B cell (primary cell): ENCODE measurements around the gene ARHGAP31. TPM values are rescaled to one million over a fixed set of nuclear protein-coding genes. Genes with fewer than 3 reads are reported as not detected.

Experiments used
- ATAC-seq: fragments of 200-7000 bp; cut with Tn5 transposase; one replicate; pipeline ENCODE4 v1.10.0; 2021; ENCODE audit warnings: low read depth, mild to moderate bottlenecking, moderate number of reproducible peaks, moderate library complexity
- CTCF ChIA-PET: fragments of 350-600 bp; sonication (Branson Sonifier 250); formaldehyde crosslinking; loops from one replicate; lab custom pipeline; 2021; ENCODE audit warnings: antibody characterized with exemption, inconsistent platforms; lab: Charles Lee
- POLR2A ChIA-PET: fragments of 350-600 bp; sonication (Branson Sonifier 250); formaldehyde crosslinking; loops from one replicate; lab custom pipeline; 2021; ENCODE audit warnings: antibody characterized with exemption; lab: Charles Lee
- DNase-seq: peaks from one replicate; pipeline ENCODE4 v3.0.0; 2013
- H2AFZ ChIP-seq: 2 replicates; pipeline ENCODE4 v1.6.1; 2012; ENCODE audit warnings: mild to moderate bottlenecking, low read depth, low read length; ENCODE audit not compliant: insufficient read depth, poor library complexity, severe bottlenecking
- H3K27ac ChIP-seq, 2 donors: 1 replicate in 1 of 2; 2 replicates in 1 of 2; pipeline ENCODE4 v1.5.1; 2012 to 2013; ENCODE audit warnings: low read length in 2 of 2, mild to moderate bottlenecking in 2 of 2, moderate library complexity in 1 of 2
- H3K27me3 ChIP-seq, 4 experiments: fragments of 200-600 bp in 1 of 4; sonication (generic) in 1 of 4; replicated peaks in 1 of 4; 1 replicate in 2 of 4; 2 replicates in 2 of 4; pipeline versions ENCODE4 v1.6.1 to v1.7.0; 2013 to 2016; ENCODE audit warnings: low read length in 3 of 4, mild to moderate bottlenecking in 2 of 4, mixed read lengths in 1 of 4, moderate library complexity in 1 of 4; ENCODE audit not compliant: insufficient read depth in 4 of 4, control insufficient read depth in 3 of 4; ENCODE audit errors: control extremely low read depth in 1 of 4
- H3K36me3 ChIP-seq, 2 experiments: replicated peaks in 1 of 2; 1 replicate in 1 of 2; 2 replicates in 1 of 2; pipeline versions ENCODE4 v1.6.1 to v1.7.1; 2013; ENCODE audit warnings: low read length in 1 of 2; ENCODE audit not compliant: insufficient read depth in 2 of 2, control insufficient read depth in 1 of 2; ENCODE audit errors: control extremely low read depth in 1 of 2, extremely low read depth in 1 of 2
- H3K4me1 ChIP-seq, 2 donors: fragments of 200-600 bp in 1 of 2; sonication (generic) in 1 of 2; 1 replicate in 1 of 2; 2 replicates in 1 of 2; pipeline versions ENCODE4 v1.5.1 to v1.6.1; 2013 to 2017; ENCODE audit warnings: low read length in 2 of 2; ENCODE audit not compliant: control insufficient read depth in 2 of 2, insufficient read depth in 2 of 2
- H3K4me2 ChIP-seq: replicated peaks from 2 replicates; pipeline ENCODE3; 2012; ENCODE audit warnings: mild to moderate bottlenecking, low read depth, low read length; ENCODE audit not compliant: poor library complexity, severe bottlenecking
- H3K4me3 ChIP-seq, 5 experiments: fragments of 200-600 bp in 1 of 5; sonication (generic) in 1 of 5; 1 replicate in 3 of 5; 2 replicates in 2 of 5; pipeline versions ENCODE4 v1.5.1 to v1.7.0; 2011 to 2016; ENCODE audit warnings: low read length in 4 of 5, mild to moderate bottlenecking in 4 of 5, low read depth in 2 of 5, control low read depth in 1 of 5, moderate library complexity in 1 of 5; ENCODE audit not compliant: insufficient read depth in 1 of 5; ENCODE audit errors: control extremely low read depth in 1 of 5, extremely low read depth in 1 of 5
- H3K79me2 ChIP-seq: fragments of 200-600 bp; sonication (generic); one replicate; pipeline ENCODE4 v1.6.0; 2016; ENCODE audit warnings: low read length; ENCODE audit not compliant: control insufficient read depth, insufficient read depth
- H3K9ac ChIP-seq: fragments of 200-600 bp; sonication (generic); 2 replicates; pipeline ENCODE4 v1.6.1; 2017; ENCODE audit warnings: mild to moderate bottlenecking, low read length, moderate library complexity
- H3K9me3 ChIP-seq, 3 donors: one replicate each; pipeline versions ENCODE4 v1.6.1 to v1.7.1; 2013; ENCODE audit warnings: low read length in 2 of 3; ENCODE audit not compliant: control insufficient read depth in 2 of 3, insufficient read depth in 1 of 3; ENCODE audit errors: control extremely low read depth in 1 of 3
- H4K20me1 ChIP-seq: 2 replicates; pipeline ENCODE4 v1.6.0; 2012; ENCODE audit warnings: mild to moderate bottlenecking, low read length; ENCODE audit not compliant: insufficient read depth, control insufficient read depth, poor library complexity, severe bottlenecking
- H3K27ac Mint-ChIP-seq: one replicate; pipeline ENCODE4 v1.8.0; 2021; ENCODE audit warnings: mixed read lengths
- H3K27me3 Mint-ChIP-seq: one replicate; pipeline ENCODE4 v1.8.0; 2021; ENCODE audit warnings: mixed read lengths
- H3K4me1 Mint-ChIP-seq: one replicate; pipeline ENCODE4 v1.8.0; 2021; ENCODE audit warnings: mixed read lengths
- H3K4me3 Mint-ChIP-seq: one replicate; pipeline ENCODE4 v1.8.0; 2021; ENCODE audit warnings: mixed read lengths
- H3K9me3 Mint-ChIP-seq: one replicate; pipeline ENCODE4 v1.8.0; 2022; ENCODE audit warnings: mixed read lengths; ENCODE audit not compliant: insufficient read depth
- CTCF ChIP-seq: fragments of 200-600 bp; IDR thresholded peaks from one replicate; pipeline ENCODE4 v1.8.0; 2022; ENCODE audit warnings: antibody characterized with exemption, mild to moderate bottlenecking
- EZH2 ChIP-seq: IDR thresholded peaks from 2 replicates; pipeline ENCODE4 v1.6.1; 2012; ENCODE audit warnings: borderline replicate concordance, low read depth, mild to moderate bottlenecking, moderate library complexity, low read length; ENCODE audit not compliant: insufficient read depth, poor library complexity, severe bottlenecking
- WGBS: methylation state at CpG from one replicate; pipeline ENCODE4 v1.1.5; 2013; ENCODE audit warnings: missing lambda C conversion rate; ENCODE audit not compliant: insufficient coverage; 5-methylcytosine and 5-hydroxymethylcytosine counted together
- intact Hi-C: fragments of 100-400 bp; cut with micrococcal nuclease; formaldehyde crosslinking; loops from one replicate; pipeline ENCODE4 v1.10.0; 2022
- polyA plus RNA-seq: library from polyadenylated mRNA; depleted of rRNA; stranded (reverse); fragments of >200 nt; gene quantifications from 2 replicates; pipeline ENCODE4 v1.2.3, GENCODE V29; 2012
- total RNA-seq, 2 donors: library from RNA; stranded (reverse); fragments of 120-200 nt in 1 of 2; gene quantifications; 1 replicate in 1 of 2; 2 replicates in 1 of 2; pipeline versions ENCODE4 v1.2.3 to v1.2.4, GENCODE V29; 2013 to 2022

Gene ARHGAP31
- total and polyA plus RNA-seq, 2 donors (not counting 1 experiment from before 2014, with no cell fraction given), result 3.5 to 7.8 TPM

GRCh38 chr3:119298565-119298941 is 4.4 kb downstream of the ARHGAP31 start:
- no peaks in the 10 kb centered on the region for H3K27me3 ChIP-seq
- POLR2A ChIA-PET, result no interaction called here
- ATAC-seq, result no peak
- CTCF ChIA-PET, result no interaction called here
- Mint-ChIP-seq H3K4me1 (peaks cover 65% of the 10 kb centered on the region), H3K9me3 (no peaks in the 10 kb centered on the region), H3K27ac (no peak overlapping the region), H3K4me3 (no peak overlapping the region), H3K27me3 (no peaks in the 10 kb centered on the region)
- intact Hi-C loops, result loop anchor here (10.0 kb wide), 1 partner anchor 796 kb away; the partner anchor contains the start of gene GSK3B
- TF ChIP-seq EZH2 (no peak), CTCF (no peak)
- H3K4me2 ChIP-seq, result no peak overlapping the region
- no peak overlapping the region for H3K27ac ChIP-seq
- no peak for DNase-seq
- no peak overlapping the region for H3K4me3 ChIP-seq
- no peak overlapping the region for H2AFZ ChIP-seq
- H3K4me1 ChIP-seq, result peaks cover 31 to 48% of the 10 kb centered on the region in 2 donors
- 87% methylated on average over 5 of the region's 11 CpGs for WGBS
- H3K36me3 ChIP-seq, result peaks cover 0 to 3% of the 10 kb centered on the region in 2 experiments
- H3K79me2 ChIP-seq, result peaks cover 9% of the 10 kb centered on the region
- H3K9me3 ChIP-seq, result no peaks in the 10 kb centered on the region
- no peaks in the 10 kb centered on the region for H4K20me1 ChIP-seq
- no peak overlapping the region for H3K9ac ChIP-seq

- CTCF ChIA-PET, result interaction anchor here (0.6 kb wide), 1 partner anchor 8 kb away, joined by 3 read pairs; no protein-coding TSS in a partner anchor
- Histone ChIP-seq H3K4me3 (no peak overlapping the region), H3K79me2 (peaks cover 28% of the 10 kb centered on the region), H3K27me3 (no peaks in the 10 kb centered on the region), H3K36me3 (peaks cover 0 to 3% of the 10 kb centered on the region in 2 experiments), H4K20me1 (peaks cover 5% of the 10 kb centered on the region), H3K4me1 (peaks cover 24 to 37% of the 10 kb centered on the region in 2 donors), H2AFZ (no peak overlapping the region), H3K27ac (no peak overlapping the region), H3K9ac (no peak overlapping the region), H3K9me3 (no peaks in the 10 kb centered on the region), H3K4me2 (no peak overlapping the region)
- Mint-ChIP-seq H3K4me3 (no peak overlapping the region), H3K4me1 (peaks cover 59% of the 10 kb centered on the region), H3K9me3 (no peaks in the 10 kb centered on the region), H3K27ac (peak overlapping the region; percentile 62), H3K27me3 (no peaks in the 10 kb centered on the region)
- TF ChIP-seq CTCF (no peak), EZH2 (no peak)
- POLR2A ChIA-PET, result interaction anchor here (0.8 kb wide), 1 partner anchor 11 kb away, joined by 4 read pairs; no protein-coding TSS in a partner anchor
- no peak for DNase-seq
- ATAC-seq, result no peak
- intact Hi-C loops, result no loop called here
- WGBS, result 76% methylated on average over 4 of the region's 5 CpGs
These were observed 6.8 kb downstream of the ARHGAP31 start for GRCh38 chr3:119300991-119301391.
